Uterus (tissue), 2 donors: ENCODE data around the gene ANKRD12.

Experiments used
- POLR2A ChIP-seq, 2 donors: fragments of 450-650 bp; IDR thresholded peaks; one replicate each; pipeline ENCODE4 v1.6.1; 2016; ENCODE audit warnings: antibody characterized with exemption in 2 of 2, mild to moderate bottlenecking in 1 of 2, moderate library complexity in 1 of 2
- TF ChIP-seq, protein P1 (sequence below), 4 experiments: fragments of 200-600 bp in 2 of 4; fragments of 450-650 bp in 2 of 4; sonication (generic) in 2 of 4; IDR thresholded peaks; one replicate each; pipeline ENCODE4 v1.5.1; 2016 to 2019; ENCODE audit warnings: antibody characterized with exemption in 4 of 4, mild to moderate bottlenecking in 2 of 4, moderate library complexity in 1 of 4

DNA sequence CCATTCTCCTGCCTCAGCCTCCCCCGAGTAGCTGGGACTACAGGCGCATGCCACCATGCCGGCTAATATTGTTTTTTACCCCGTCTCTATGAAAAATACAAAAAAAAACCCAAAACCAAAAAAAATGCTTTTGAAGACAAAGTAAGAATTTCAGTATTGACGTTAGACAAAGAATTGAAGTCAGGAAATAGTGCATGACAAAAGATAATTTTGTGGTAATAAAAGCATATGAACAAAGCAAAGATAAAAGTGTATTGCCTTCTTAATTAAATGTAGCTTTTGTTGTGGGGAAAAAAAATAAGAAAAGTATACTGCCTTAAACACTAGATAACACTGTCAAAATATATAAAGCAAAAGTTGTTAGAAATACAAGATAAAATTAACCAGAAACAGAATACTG is 86.8 kb downstream of the ANKRD12 start:
- TF ChIP-seq, protein P1, sequence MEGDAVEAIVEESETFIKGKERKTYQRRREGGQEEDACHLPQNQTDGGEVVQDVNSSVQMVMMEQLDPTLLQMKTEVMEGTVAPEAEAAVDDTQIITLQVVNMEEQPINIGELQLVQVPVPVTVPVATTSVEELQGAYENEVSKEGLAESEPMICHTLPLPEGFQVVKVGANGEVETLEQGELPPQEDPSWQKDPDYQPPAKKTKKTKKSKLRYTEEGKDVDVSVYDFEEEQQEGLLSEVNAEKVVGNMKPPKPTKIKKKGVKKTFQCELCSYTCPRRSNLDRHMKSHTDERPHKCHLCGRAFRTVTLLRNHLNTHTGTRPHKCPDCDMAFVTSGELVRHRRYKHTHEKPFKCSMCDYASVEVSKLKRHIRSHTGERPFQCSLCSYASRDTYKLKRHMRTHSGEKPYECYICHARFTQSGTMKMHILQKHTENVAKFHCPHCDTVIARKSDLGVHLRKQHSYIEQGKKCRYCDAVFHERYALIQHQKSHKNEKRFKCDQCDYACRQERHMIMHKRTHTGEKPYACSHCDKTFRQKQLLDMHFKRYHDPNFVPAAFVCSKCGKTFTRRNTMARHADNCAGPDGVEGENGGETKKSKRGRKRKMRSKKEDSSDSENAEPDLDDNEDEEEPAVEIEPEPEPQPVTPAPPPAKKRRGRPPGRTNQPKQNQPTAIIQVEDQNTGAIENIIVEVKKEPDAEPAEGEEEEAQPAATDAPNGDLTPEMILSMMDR (IDR thresholded peaks at IDR 0.05), result no peak
- TF ChIP-seq POLR2A (IDR thresholded peaks at IDR 0.05), result no peak
